Natural killer cell (primary cell): ENCODE measurements around the gene CADM1. TPM values are rescaled to one million over a fixed set of nuclear protein-coding genes. Genes with fewer than 3 reads are reported as not detected.

Experiments used
- ATAC-seq, 3 donors: fragments of 150-1000 bp in 2 of 3; fragments of 200-7000 bp in 1 of 3; cut with Tn5 transposase; 1 replicate in 1 of 3; 2 replicates in 2 of 3; pipeline ENCODE4 v1.10.0; 2021; ENCODE audit warnings: mild to moderate bottlenecking in 2 of 3, moderate library complexity in 2 of 3
- DNase-seq, 2 donors: peaks; one replicate each; pipeline versions ENCODE4 v3.0.0 to v3.0.0-alpha.2; 2013 to 2021; ENCODE audit warnings: mixed read lengths in 1 of 2
- H3K27ac ChIP-seq: one replicate; pipeline ENCODE4 v1.5.1; 2013; ENCODE audit warnings: mild to moderate bottlenecking, low read length
- H3K27me3 ChIP-seq: one replicate; pipeline ENCODE4 v1.6.1; 2013; ENCODE audit warnings: low read length; ENCODE audit not compliant: control insufficient read depth, insufficient read depth
- H3K36me3 ChIP-seq: one replicate; pipeline ENCODE4 v1.6.1; 2013; ENCODE audit warnings: low read length; ENCODE audit not compliant: control insufficient read depth, insufficient read depth
- H3K4me1 ChIP-seq: one replicate; pipeline ENCODE4 v1.6.1; 2013; ENCODE audit warnings: low read length; ENCODE audit not compliant: control insufficient read depth, insufficient read depth
- H3K4me3 ChIP-seq: one replicate; pipeline ENCODE4 v1.5.1; 2013; ENCODE audit warnings: low read length
- H3K9me3 ChIP-seq: one replicate; pipeline ENCODE4 v1.6.1; 2013; ENCODE audit warnings: low read length; ENCODE audit not compliant: control insufficient read depth, insufficient read depth
- H3K27ac Mint-ChIP-seq, 2 donors: one replicate each; pipeline ENCODE4 v1.8.0; 2022; ENCODE audit warnings: mild to moderate bottlenecking in 2 of 2, mixed read lengths in 2 of 2, moderate library complexity in 1 of 2
- H3K27me3 Mint-ChIP-seq, 2 donors: one replicate each; pipeline ENCODE4 v1.8.0; 2022; ENCODE audit warnings: low read depth in 2 of 2, mixed read lengths in 2 of 2
- H3K36me3 Mint-ChIP-seq: one replicate; pipeline ENCODE4 v1.8.0; 2022; ENCODE audit warnings: mixed read lengths
- H3K4me1 Mint-ChIP-seq, 2 donors: one replicate each; pipeline ENCODE4 v1.8.0; 2022; ENCODE audit warnings: mixed read lengths in 2 of 2
- H3K4me3 Mint-ChIP-seq: one replicate; pipeline ENCODE4 v1.8.0; 2022; ENCODE audit warnings: mild to moderate bottlenecking, moderate library complexity, mixed read lengths
- H3K9me3 Mint-ChIP-seq, 2 donors: one replicate each; pipeline ENCODE4 v1.8.0; 2022; ENCODE audit warnings: mixed read lengths in 2 of 2
- CTCF ChIP-seq: fragments of 200-600 bp; IDR thresholded peaks from one replicate; pipeline ENCODE4 v1.8.0; 2022; ENCODE audit warnings: antibody characterized with exemption
- WGBS: methylation state at CpG from one replicate; pipeline ENCODE4 v1.1.7; 2013; ENCODE audit warnings: missing lambda C conversion rate; ENCODE audit not compliant: insufficient coverage; 5-methylcytosine and 5-hydroxymethylcytosine counted together
- intact Hi-C: fragments of 100-400 bp; cut with micrococcal nuclease; formaldehyde crosslinking; loops from one replicate; pipeline ENCODE4 v1.14.2; 2022
- total RNA-seq, 4 donors: library from RNA; stranded (reverse); fragments of 120-200 nt in 1 of 4; gene quantifications; one replicate each; pipeline versions ENCODE4 v1.2.3 to v1.2.4, GENCODE V29; 2013 to 2022

Gene CADM1
- total RNA-seq, 3 donors from 2014 or later (not counting 1 experiment from before 2014, with no cell fraction given), result 3.2 to 4.2 (median 3.9) TPM

DNA sequence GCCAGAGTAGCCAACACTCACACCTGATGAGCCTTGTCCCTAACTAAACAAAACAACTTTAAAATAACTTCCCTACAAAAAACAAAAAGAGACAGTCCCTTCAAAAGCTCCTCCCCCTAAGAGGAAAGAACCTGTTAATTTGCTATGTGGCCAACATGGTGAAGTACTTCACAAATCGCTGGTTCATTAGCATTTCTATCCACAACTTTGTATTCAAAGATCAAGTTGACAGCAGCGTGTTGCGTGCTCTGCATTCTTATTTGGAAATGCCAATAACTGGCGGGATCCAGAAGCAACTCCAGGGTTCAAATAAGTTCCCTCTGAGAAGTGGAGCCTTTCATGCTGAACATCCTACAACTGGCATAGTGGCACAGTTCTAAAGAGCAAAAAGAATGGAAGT, 48.6 kb downstream of the CADM1 start:
- Mint-ChIP-seq H3K27me3 (peaks cover 8% of the 10 kb centered on the region in 2 donors), H3K27ac (no peak overlapping the region), H3K4me1 (no peaks in the 10 kb centered on the region), H3K36me3 (no peaks in the 10 kb centered on the region), H3K9me3 (peaks cover 2% of the 10 kb centered on the region in 2 donors), H3K4me3 (no peak overlapping the region)
- intact Hi-C loops, result no loop called here
- Histone ChIP-seq H3K27ac (no peak overlapping the region), H3K36me3 (no peaks in the 10 kb centered on the region), H3K4me1 (no peaks in the 10 kb centered on the region), H3K4me3 (no peak overlapping the region), H3K27me3 (no peaks in the 10 kb centered on the region), H3K9me3 (no peaks in the 10 kb centered on the region)
- ATAC-seq, result no peak
- no peak for DNase-seq
- 86% methylated on average over 4 of the region's 4 CpGs for WGBS
- TF ChIP-seq CTCF, result no peak

GRCh38 chr11:115454525-115454924, 49.7 kb downstream of the CADM1 start:
- 100% methylated on average over 1 of the region's 1 CpG for WGBS
- H3K9me3 Mint-ChIP-seq, result peaks cover 2% of the 10 kb centered on the region in 2 donors
- H3K4me1 Mint-ChIP-seq, result no peaks in the 10 kb centered on the region
- H3K4me3 ChIP-seq, result no peak overlapping the region
- no peak overlapping the region for H3K27ac Mint-ChIP-seq
- intact Hi-C loops, result no loop called here
- H3K36me3 Mint-ChIP-seq, result no peaks in the 10 kb centered on the region
- no peaks in the 10 kb centered on the region for H3K9me3 ChIP-seq
- TF ChIP-seq CTCF, result no peak
- DNase-seq (no peak), ATAC-seq (no peak)
- H3K4me1 ChIP-seq, result no peaks in the 10 kb centered on the region
- H3K27me3 Mint-ChIP-seq, result peaks cover 6 to 8% of the 10 kb centered on the region in 2 donors
- no peaks in the 10 kb centered on the region for H3K36me3 ChIP-seq
- no peak overlapping the region for H3K27ac ChIP-seq
- no peak overlapping the region for H3K4me3 Mint-ChIP-seq
- H3K27me3 ChIP-seq, result no peaks in the 10 kb centered on the region

- intact Hi-C loops, result no loop called here
- no peaks in the 10 kb centered on the region for H3K9me3 ChIP-seq
- H3K4me1 ChIP-seq, result no peaks in the 10 kb centered on the region
- no peaks in the 10 kb centered on the region for H3K36me3 ChIP-seq
- no peaks in the 10 kb centered on the region for H3K27me3 ChIP-seq
- no peak overlapping the region for H3K27ac ChIP-seq
- peaks cover 6 to 8% of the 10 kb centered on the region in 2 donors for H3K27me3 Mint-ChIP-seq
- ATAC-seq (no peak), DNase-seq (no peak)
- H3K4me3 Mint-ChIP-seq, result no peak overlapping the region
- H3K36me3 Mint-ChIP-seq, result no peaks in the 10 kb centered on the region
- no peak overlapping the region for H3K4me3 ChIP-seq
- WGBS, result 89% methylated on average over 1 of the region's 1 CpG
- peaks cover 2% of the 10 kb centered on the region in 2 donors for H3K9me3 Mint-ChIP-seq
- no peak for TF ChIP-seq CTCF
- H3K4me1 Mint-ChIP-seq, result no peaks in the 10 kb centered on the region
- H3K27ac Mint-ChIP-seq, result no peak overlapping the region
These were observed 50.3 kb downstream of the CADM1 start for GRCh38 chr11:115453693-115454490.

GRCh38 chr11:115452241-115452640, 52.0 kb downstream of the CADM1 start:
- 46% methylated on average over 3 of the region's 3 CpGs for WGBS
- no peaks in the 10 kb centered on the region for H3K27me3 ChIP-seq
- Mint-ChIP-seq H3K9me3 (peaks cover 6 to 9% of the 10 kb centered on the region in 2 donors), H3K4me3 (no peak overlapping the region), H3K36me3 (no peaks in the 10 kb centered on the region), H3K27ac (no peak overlapping the region), H3K4me1 (no peaks in the 10 kb centered on the region), H3K27me3 (peaks cover 0 to 6% of the 10 kb centered on the region in 2 donors)
- H3K4me1 ChIP-seq, result no peaks in the 10 kb centered on the region
- H3K36me3 ChIP-seq, result no peaks in the 10 kb centered on the region
- no peak for TF ChIP-seq CTCF
- no peak overlapping the region for H3K4me3 ChIP-seq
- intact Hi-C loops, result no loop called here
- ATAC-seq (no peak), DNase-seq (no peak)
- peaks cover 5% of the 10 kb centered on the region for H3K9me3 ChIP-seq
- H3K27ac ChIP-seq, result no peak overlapping the region
